ENCODE data around the gene ACOT11.

ACOT11 gene

GRCh38 chr1:54574158-54574778, 26.2 kb downstream of the ACOT11 start:
- Histone ChIP-seq H3K9me3 (ENCODE audit: control insufficient read depth in 2 of 2, low read length in 2 of 2) (no peaks in the 10 kb centered on the region), H3K27ac (ENCODE audit: low read depth in 2 of 2, low read length in 2 of 2) (no peak overlapping the region), H3K4me3 (ENCODE audit: low read length in 2 of 2) (no peak overlapping the region), H3K4me1 (ENCODE audit: control insufficient read depth in 2 of 2, insufficient read depth in 2 of 2, low read length in 2 of 2) (peaks cover 2 to 9% of the 10 kb centered on the region in 2 donors), H3K9ac (ENCODE audit: low read depth in 1 of 2, low read length in 2 of 2) (no peak overlapping the region), H3K36me3 (ENCODE audit: control insufficient read depth in 2 of 2, insufficient read depth in 2 of 2, low read length in 2 of 2) (peaks cover 5 to 6% of the 10 kb centered on the region in 2 donors), H3K27me3 (ENCODE audit: control insufficient read depth in 2 of 2, insufficient read depth in 2 of 2, low read length in 2 of 2) (no peaks in the 10 kb centered on the region)

DNA sequence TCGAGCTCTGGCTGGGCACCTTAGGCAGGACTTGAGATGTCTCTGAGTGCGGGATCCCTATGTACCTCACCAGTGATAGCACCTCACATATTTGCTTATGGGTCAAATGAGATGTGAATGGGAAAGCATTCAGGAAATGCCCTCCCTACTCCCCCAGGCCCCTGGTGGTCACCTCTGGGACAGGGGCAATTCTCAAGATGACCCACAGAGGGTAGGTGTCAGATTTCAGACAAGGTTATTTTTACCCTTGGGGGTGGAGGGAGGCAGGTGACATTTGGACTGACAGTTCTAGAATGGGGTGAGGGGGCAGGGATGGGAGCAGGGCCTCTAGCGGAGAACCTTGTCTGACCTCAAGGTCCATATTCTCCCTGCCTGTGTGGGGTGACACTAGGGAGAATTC, 27.1 kb downstream of the ACOT11 start:
- H3K4me3 ChIP-seq (ENCODE audit: low read length in 2 of 2): no peak overlapping the region
- H3K27me3 ChIP-seq (ENCODE audit: control insufficient read depth in 2 of 2, insufficient read depth in 2 of 2, low read length in 2 of 2): no peaks in the 10 kb centered on the region
- no peaks in the 10 kb centered on the region for H3K9me3 ChIP-seq (ENCODE audit: control insufficient read depth in 2 of 2, low read length in 2 of 2)
- peaks cover 0 to 2% of the 10 kb centered on the region in 2 donors for H3K36me3 ChIP-seq (ENCODE audit: control insufficient read depth in 2 of 2, insufficient read depth in 2 of 2, low read length in 2 of 2)
- H3K9ac ChIP-seq (ENCODE audit: low read depth in 1 of 2, low read length in 2 of 2): no peak overlapping the region
- peaks cover 2 to 10% of the 10 kb centered on the region in 2 donors for H3K4me1 ChIP-seq (ENCODE audit: control insufficient read depth in 2 of 2, insufficient read depth in 2 of 2, low read length in 2 of 2)
- H3K27ac ChIP-seq (ENCODE audit: low read depth in 2 of 2, low read length in 2 of 2): no peak overlapping the region

DNA sequence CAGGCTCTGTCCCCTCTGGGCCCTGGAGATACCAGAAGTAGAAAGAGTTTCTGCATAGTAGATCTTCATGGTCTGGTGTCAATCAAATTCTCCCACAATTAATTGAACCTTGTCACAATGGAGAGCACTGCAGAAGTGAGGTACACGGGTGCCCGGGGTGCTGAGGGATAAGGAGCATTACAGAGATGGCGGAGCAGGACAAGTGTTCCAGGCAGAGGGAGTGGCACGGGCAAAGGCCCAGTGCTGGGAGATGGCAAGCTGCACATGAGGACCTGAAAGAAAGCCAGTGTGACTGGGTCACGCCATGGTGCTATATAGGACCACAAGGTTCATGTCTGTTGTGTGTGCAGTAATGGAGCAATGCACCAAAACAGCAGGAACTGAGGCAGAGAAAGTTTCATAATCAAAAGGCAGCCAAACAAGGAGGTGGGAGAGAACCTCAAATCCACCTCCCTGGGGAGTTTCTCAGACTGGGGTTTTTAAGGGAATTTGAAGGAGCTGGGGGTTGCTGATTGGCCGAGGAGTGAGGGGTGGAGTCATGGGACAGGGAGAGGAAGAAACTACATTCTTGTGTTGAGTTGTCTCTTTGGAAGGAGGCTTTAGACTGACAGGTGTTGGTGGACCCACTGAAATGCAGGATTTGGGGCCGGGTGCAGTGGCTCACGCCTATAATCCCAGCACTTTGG, 27.7 kb downstream of the ACOT11 start:
- no peak overlapping the region for H3K27ac ChIP-seq (ENCODE audit: low read depth in 2 of 2, low read length in 2 of 2)
- peaks cover 4 to 10% of the 10 kb centered on the region in 2 donors for H3K4me1 ChIP-seq (ENCODE audit: control insufficient read depth in 2 of 2, insufficient read depth in 2 of 2, low read length in 2 of 2)
- no peak overlapping the region for H3K9ac ChIP-seq (ENCODE audit: low read depth in 1 of 2, low read length in 2 of 2)

DNA sequence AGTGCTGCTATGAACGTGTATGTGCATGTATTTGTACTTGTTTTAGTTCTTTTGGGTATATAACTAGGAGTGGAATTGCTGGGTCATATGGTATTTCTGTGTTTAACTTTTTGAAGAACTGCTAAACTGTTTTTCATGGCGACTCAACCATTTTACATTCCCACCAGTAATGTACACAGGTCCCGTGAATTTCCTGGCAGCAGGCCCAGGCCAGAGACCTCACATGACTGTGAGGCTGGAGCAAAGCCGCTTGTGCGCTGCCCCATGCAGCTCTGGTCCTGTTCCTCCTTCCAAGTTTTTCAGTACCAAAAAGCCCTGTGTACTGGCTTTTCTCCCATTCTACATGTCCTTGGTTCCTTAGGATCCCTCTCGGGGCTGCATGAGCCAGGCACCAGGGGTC, 29.6 kb downstream of the ACOT11 start:
- Histone ChIP-seq H3K9me3 (ENCODE audit: control insufficient read depth in 2 of 2, low read length in 2 of 2) (no peaks in the 10 kb centered on the region), H3K4me3 (ENCODE audit: low read length in 2 of 2) (no peak overlapping the region), H3K36me3 (ENCODE audit: control insufficient read depth in 2 of 2, insufficient read depth in 2 of 2, low read length in 2 of 2) (peaks cover 0 to 2% of the 10 kb centered on the region in 2 donors), H3K27ac (ENCODE audit: low read depth in 2 of 2, low read length in 2 of 2) (peak overlapping the region in 1 of 2 donors; percentile 32), H3K4me1 (ENCODE audit: control insufficient read depth in 2 of 2, insufficient read depth in 2 of 2, low read length in 2 of 2) (peaks cover 5 to 9% of the 10 kb centered on the region in 2 donors), H3K9ac (ENCODE audit: low read depth in 1 of 2, low read length in 2 of 2) (no peak overlapping the region), H3K27me3 (ENCODE audit: control insufficient read depth in 2 of 2, insufficient read depth in 2 of 2, low read length in 2 of 2) (no peaks in the 10 kb centered on the region)

More for the DNA sequence above, 27.7 kb downstream of the ACOT11 start:
- no peaks in the 10 kb centered on the region for H3K36me3 ChIP-seq (ENCODE audit: control insufficient read depth in 2 of 2, insufficient read depth in 2 of 2, low read length in 2 of 2)
- no peaks in the 10 kb centered on the region for H3K9me3 ChIP-seq (ENCODE audit: control insufficient read depth in 2 of 2, low read length in 2 of 2)
- no peaks in the 10 kb centered on the region for H3K27me3 ChIP-seq (ENCODE audit: control insufficient read depth in 2 of 2, insufficient read depth in 2 of 2, low read length in 2 of 2)
- no peak overlapping the region for H3K4me3 ChIP-seq (ENCODE audit: low read length in 2 of 2)

DNA sequence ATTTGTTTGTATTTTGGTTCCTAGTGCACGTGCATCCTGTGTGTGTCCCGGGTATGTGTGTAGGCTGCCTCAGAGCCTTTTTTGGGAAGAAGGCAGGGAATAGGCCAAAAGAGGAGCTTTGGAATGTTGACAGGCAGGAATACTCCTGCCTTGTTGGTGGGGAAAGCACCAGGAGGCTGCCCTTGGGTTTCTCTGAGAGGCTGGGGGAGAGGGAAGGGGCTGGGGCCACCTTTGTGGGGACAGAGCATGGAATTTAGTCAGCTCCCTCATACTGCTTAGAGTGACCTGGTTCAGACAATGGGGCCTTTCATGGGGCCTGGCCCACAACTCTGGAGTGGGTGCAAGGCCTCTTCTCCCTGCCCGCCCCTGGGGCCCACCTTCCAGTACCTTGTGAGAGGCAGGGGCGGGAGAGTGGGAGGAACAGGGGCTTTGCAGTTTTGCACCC, 31.3 kb downstream of the ACOT11 start:
- no peak overlapping the region for H3K9ac ChIP-seq (ENCODE audit: low read depth in 1 of 2, low read length in 2 of 2)

DNA sequence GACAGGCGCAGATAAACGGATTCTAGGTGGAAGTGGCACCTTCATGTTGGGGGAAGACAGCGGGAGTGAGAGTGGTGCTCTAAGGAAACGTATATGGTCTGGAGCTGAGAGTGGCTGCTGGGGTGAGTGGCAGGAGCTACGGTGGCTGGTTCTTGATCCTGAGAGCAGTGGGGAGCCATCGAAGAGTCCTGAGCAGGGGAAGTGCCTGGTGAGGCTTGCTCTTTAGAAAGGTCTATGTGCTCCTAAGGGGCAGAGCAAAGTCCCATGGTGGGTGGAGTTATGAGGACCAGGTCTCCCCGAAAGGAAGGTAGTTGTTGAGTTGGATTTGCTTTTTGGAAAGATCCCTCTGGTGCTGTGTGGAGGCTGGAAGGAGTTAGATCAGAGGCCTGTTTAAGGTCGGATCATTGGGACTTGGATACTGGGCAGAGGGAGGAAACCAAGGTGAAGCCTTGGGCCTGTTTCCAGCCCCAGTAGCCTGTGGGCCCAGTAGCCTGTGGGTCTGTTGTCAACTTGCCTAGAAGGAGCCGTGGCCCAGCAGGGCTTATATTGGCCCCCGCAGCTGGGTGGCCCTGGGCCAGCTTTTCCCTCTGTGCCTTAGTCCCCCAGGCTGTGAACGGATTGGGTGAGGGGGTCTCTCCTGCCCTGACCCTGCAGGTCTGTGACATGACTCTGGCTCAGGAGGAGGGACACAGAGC, 33.0 kb downstream of the ACOT11 start:
- Histone ChIP-seq H3K27ac (ENCODE audit: low read depth in 2 of 2, low read length in 2 of 2) (peak overlapping the region; percentile 56 to 71), H3K9ac (ENCODE audit: low read depth in 1 of 2, low read length in 2 of 2) (peak overlapping the region in 1 of 2 donors; percentile 56), H3K27me3 (ENCODE audit: control insufficient read depth in 2 of 2, insufficient read depth in 2 of 2, low read length in 2 of 2) (no peaks in the 10 kb centered on the region), H3K4me3 (ENCODE audit: low read length in 2 of 2) (no peak overlapping the region), H3K4me1 (ENCODE audit: control insufficient read depth in 2 of 2, insufficient read depth in 2 of 2, low read length in 2 of 2) (peaks cover 5 to 9% of the 10 kb centered on the region in 2 donors), H3K36me3 (ENCODE audit: control insufficient read depth in 2 of 2, insufficient read depth in 2 of 2, low read length in 2 of 2) (peaks cover 11 to 15% of the 10 kb centered on the region in 2 donors), H3K9me3 (ENCODE audit: control insufficient read depth in 2 of 2, low read length in 2 of 2) (no peaks in the 10 kb centered on the region)

More for the DNA sequence above, 31.3 kb downstream of the ACOT11 start:
- Histone ChIP-seq H3K27ac (ENCODE audit: low read depth in 2 of 2, low read length in 2 of 2) (no peak overlapping the region), H3K9me3 (ENCODE audit: control insufficient read depth in 2 of 2, low read length in 2 of 2) (no peaks in the 10 kb centered on the region), H3K36me3 (ENCODE audit: control insufficient read depth in 2 of 2, insufficient read depth in 2 of 2, low read length in 2 of 2) (peaks cover 2% of the 10 kb centered on the region in 2 donors), H3K4me1 (ENCODE audit: control insufficient read depth in 2 of 2, insufficient read depth in 2 of 2, low read length in 2 of 2) (peaks cover 5 to 9% of the 10 kb centered on the region in 2 donors), H3K4me3 (ENCODE audit: low read length in 2 of 2) (no peak overlapping the region), H3K27me3 (ENCODE audit: control insufficient read depth in 2 of 2, insufficient read depth in 2 of 2, low read length in 2 of 2) (no peaks in the 10 kb centered on the region)

- H3K9ac ChIP-seq (ENCODE audit: low read depth in 1 of 2, low read length in 2 of 2): peak overlapping the region in 1 of 2 donors; percentile 56
- no peak overlapping the region for H3K4me3 ChIP-seq (ENCODE audit: low read length in 2 of 2)
- peak overlapping the region; percentile 56 to 71 for H3K27ac ChIP-seq (ENCODE audit: low read depth in 2 of 2, low read length in 2 of 2)
- H3K36me3 ChIP-seq (ENCODE audit: control insufficient read depth in 2 of 2, insufficient read depth in 2 of 2, low read length in 2 of 2): peaks cover 12 to 15% of the 10 kb centered on the region in 2 donors
- no peaks in the 10 kb centered on the region for H3K9me3 ChIP-seq (ENCODE audit: control insufficient read depth in 2 of 2, low read length in 2 of 2)
- no peaks in the 10 kb centered on the region for H3K27me3 ChIP-seq (ENCODE audit: control insufficient read depth in 2 of 2, insufficient read depth in 2 of 2, low read length in 2 of 2)
- H3K4me1 ChIP-seq (ENCODE audit: control insufficient read depth in 2 of 2, insufficient read depth in 2 of 2, low read length in 2 of 2): peaks cover 5 to 9% of the 10 kb centered on the region in 2 donors
These were observed 33.6 kb downstream of the ACOT11 start for GRCh38 chr1:54581621-54582035.

DNA sequence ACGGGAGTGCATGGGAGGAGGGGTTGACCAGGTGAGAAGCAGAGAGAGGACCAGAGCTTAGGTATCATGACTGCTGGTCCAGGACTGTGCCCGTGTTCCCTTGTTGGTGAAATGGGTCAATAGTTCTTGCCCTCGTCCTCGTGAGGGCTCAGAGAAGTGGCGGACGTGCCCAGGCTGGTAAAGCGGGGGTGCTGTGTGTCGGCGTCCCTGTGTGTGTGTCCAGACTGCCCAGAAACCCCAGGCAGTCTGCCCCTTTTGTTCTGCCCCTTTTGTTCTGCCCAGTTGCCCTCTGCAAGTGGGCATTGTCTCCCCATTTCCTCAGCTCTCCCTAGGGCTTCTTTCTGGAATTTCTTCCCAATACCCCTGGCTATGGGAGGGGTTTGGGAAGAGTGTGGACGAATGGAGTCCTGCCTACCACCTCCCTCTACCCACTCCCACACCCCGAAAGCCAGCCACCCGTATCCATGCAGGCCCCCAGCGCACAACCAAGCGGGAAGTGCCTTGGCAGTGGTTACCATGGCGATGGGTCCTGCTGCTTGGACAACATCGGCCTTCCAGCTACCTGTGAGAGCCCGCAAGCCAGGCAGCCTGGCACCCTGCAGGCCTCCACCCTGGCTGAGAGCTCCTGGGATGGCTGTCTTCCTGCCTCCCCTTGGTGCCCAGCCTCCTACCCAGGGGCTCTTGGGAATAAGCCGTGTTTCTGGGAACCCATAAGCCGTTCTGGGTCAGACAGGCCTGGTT, 34.7 kb downstream of the ACOT11 start:
- H3K36me3 ChIP-seq (ENCODE audit: control insufficient read depth in 2 of 2, insufficient read depth in 2 of 2, low read length in 2 of 2): peaks cover 15 to 16% of the 10 kb centered on the region in 2 donors
- H3K4me1 ChIP-seq (ENCODE audit: control insufficient read depth in 2 of 2, insufficient read depth in 2 of 2, low read length in 2 of 2): peaks cover 5 to 9% of the 10 kb centered on the region in 2 donors
- no peaks in the 10 kb centered on the region for H3K9me3 ChIP-seq (ENCODE audit: control insufficient read depth in 2 of 2, low read length in 2 of 2)
- H3K27ac ChIP-seq (ENCODE audit: low read depth in 2 of 2, low read length in 2 of 2): no peak overlapping the region
- no peaks in the 10 kb centered on the region for H3K27me3 ChIP-seq (ENCODE audit: control insufficient read depth in 2 of 2, insufficient read depth in 2 of 2, low read length in 2 of 2)
- H3K9ac ChIP-seq (ENCODE audit: low read depth in 1 of 2, low read length in 2 of 2): no peak overlapping the region
- H3K4me3 ChIP-seq (ENCODE audit: low read length in 2 of 2): no peak overlapping the region

- H3K9me3 ChIP-seq (ENCODE audit: control insufficient read depth in 2 of 2, low read length in 2 of 2): no peaks in the 10 kb centered on the region
- H3K4me1 ChIP-seq (ENCODE audit: control insufficient read depth in 2 of 2, insufficient read depth in 2 of 2, low read length in 2 of 2): peaks cover 5 to 7% of the 10 kb centered on the region in 2 donors
- no peak overlapping the region for H3K4me3 ChIP-seq (ENCODE audit: low read length in 2 of 2)
- no peaks in the 10 kb centered on the region for H3K27me3 ChIP-seq (ENCODE audit: control insufficient read depth in 2 of 2, insufficient read depth in 2 of 2, low read length in 2 of 2)
- H3K27ac ChIP-seq (ENCODE audit: low read depth in 2 of 2, low read length in 2 of 2): no peak overlapping the region
- H3K36me3 ChIP-seq (ENCODE audit: control insufficient read depth in 2 of 2, insufficient read depth in 2 of 2, low read length in 2 of 2): peaks cover 16 to 17% of the 10 kb centered on the region in 2 donors
- H3K9ac ChIP-seq (ENCODE audit: low read depth in 1 of 2, low read length in 2 of 2): no peak overlapping the region
These were observed 35.3 kb downstream of the ACOT11 start for GRCh38 chr1:54583307-54583686.

All from mucosa of rectum (tissue), 2 donors.